Testis (tissue), 2 donors: ENCODE results near the gene RIC3.

Source experiments
- POLR2A ChIP-seq: fragments of 450-650 bp; IDR thresholded peaks from one replicate; pipeline ENCODE4 v1.6.1; 2017; ENCODE audit warnings: antibody characterized with exemption, mild to moderate bottlenecking, moderate library complexity
- TF ChIP-seq, protein P1 (sequence below), 3 experiments: fragments of 450-650 bp in 2 of 3; fragments of 200-600 bp in 1 of 3; sonication (generic) in 1 of 3; IDR thresholded peaks; one replicate each; pipeline ENCODE4 v1.5.1; 2016 to 2019; ENCODE audit warnings: antibody characterized with exemption in 3 of 3, mild to moderate bottlenecking in 2 of 3, moderate library complexity in 1 of 3

DNA sequence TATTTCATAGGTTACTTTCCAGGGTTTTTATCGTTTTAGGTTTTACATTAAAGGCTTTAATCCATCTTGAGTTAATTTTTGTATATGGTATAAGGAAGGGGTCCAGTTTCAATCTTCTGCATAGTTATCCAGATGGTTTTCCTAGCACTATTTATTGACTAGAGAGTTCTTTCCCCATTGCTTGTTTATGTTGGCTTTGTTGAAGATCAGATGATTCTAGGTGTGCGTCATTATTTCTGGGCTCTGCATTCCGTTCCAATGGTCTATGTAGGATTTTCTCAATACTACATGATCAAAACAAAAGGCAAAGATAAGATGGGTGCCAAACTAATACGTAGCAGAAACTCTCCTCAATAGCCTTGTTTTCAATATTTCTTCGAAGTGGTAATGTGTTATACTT, 14.3 kb upstream of the RIC3 start:
- TF ChIP-seq, protein P1, sequence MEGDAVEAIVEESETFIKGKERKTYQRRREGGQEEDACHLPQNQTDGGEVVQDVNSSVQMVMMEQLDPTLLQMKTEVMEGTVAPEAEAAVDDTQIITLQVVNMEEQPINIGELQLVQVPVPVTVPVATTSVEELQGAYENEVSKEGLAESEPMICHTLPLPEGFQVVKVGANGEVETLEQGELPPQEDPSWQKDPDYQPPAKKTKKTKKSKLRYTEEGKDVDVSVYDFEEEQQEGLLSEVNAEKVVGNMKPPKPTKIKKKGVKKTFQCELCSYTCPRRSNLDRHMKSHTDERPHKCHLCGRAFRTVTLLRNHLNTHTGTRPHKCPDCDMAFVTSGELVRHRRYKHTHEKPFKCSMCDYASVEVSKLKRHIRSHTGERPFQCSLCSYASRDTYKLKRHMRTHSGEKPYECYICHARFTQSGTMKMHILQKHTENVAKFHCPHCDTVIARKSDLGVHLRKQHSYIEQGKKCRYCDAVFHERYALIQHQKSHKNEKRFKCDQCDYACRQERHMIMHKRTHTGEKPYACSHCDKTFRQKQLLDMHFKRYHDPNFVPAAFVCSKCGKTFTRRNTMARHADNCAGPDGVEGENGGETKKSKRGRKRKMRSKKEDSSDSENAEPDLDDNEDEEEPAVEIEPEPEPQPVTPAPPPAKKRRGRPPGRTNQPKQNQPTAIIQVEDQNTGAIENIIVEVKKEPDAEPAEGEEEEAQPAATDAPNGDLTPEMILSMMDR (IDR thresholded peaks at IDR 0.05) = no peak
- no peak for TF ChIP-seq POLR2A
